ENCODE measurements around the gene PAOX.

DNA sequence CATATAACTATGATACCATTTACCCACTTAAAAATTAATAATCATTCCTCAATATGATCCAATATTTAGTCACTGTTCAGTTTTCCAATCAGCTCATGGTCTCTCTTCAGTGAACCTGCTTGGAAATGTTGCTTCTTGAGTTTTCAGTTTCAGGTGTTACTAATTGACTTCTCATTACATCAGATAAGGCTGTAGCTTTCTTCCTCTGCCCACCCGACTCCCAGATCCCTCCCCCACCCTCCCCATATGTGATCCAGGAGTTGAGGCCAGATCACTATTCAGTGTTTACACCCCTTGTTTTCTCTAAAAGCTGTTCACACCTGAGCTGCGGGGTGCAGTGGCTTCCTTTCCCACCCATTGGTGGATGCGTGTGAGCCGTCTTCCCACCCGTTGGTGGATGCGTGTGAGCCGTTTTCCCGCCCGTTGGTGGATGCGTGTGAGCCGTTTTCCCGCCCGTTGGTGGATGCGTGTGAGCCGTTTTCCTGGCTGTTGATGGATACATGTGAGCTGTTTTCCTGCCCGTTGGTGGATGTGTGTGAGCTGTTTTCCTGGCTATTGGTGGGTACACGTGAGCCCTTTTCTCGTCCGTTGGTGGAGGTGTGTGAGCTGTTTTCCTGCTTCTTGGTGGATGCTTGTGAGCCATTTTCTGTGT, 11.7 kb downstream of the PAOX start:
- TF ChIP-seq, protein P1, sequence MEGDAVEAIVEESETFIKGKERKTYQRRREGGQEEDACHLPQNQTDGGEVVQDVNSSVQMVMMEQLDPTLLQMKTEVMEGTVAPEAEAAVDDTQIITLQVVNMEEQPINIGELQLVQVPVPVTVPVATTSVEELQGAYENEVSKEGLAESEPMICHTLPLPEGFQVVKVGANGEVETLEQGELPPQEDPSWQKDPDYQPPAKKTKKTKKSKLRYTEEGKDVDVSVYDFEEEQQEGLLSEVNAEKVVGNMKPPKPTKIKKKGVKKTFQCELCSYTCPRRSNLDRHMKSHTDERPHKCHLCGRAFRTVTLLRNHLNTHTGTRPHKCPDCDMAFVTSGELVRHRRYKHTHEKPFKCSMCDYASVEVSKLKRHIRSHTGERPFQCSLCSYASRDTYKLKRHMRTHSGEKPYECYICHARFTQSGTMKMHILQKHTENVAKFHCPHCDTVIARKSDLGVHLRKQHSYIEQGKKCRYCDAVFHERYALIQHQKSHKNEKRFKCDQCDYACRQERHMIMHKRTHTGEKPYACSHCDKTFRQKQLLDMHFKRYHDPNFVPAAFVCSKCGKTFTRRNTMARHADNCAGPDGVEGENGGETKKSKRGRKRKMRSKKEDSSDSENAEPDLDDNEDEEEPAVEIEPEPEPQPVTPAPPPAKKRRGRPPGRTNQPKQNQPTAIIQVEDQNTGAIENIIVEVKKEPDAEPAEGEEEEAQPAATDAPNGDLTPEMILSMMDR (conservative IDR thresholded peaks at IDR 0.05 in 1 of 2, IDR thresholded peaks at IDR 0.05 in 1 of 2; ENCODE audit: low read depth in 1 of 2, low read length in 2 of 2) = no peak
- no peak for TF ChIP-seq EZH2 (IDR thresholded peaks at IDR 0.05; ENCODE audit: low read length, missing control alignments)
